Measurements from ENCODE around the gene DBNL. TPM values are rescaled to one million over a fixed set of nuclear protein-coding genes. Genes with fewer than 3 reads are reported as not detected.

DBNL gene
- total and polyA plus RNA-seq, 11 donors = 29.9 to 86.3 (median 42.9) TPM

DNA sequence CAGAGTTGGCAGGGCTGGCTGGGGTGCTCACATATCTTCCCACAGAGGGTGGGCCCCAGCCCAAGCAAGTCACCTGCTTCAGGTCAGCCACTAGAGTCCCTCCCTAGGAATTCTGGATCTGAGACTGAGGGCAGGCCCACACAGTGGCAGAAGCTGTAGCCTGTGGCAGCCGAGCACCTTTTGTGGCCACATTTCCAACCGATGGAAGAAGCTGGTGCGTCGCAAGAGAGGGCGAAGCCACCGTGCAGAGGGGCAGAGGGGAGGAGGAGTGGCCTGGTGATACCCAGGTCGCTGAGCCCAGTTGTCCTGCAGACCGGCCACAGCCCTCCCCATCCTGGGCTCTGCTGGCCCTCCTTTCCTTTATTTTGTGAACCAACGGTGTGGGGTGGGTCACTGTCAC lies 32.6 kb downstream of the DBNL start:
- Histone ChIP-seq H3K27me3 (no peaks in the 10 kb centered on the region), H3K36me3 (peaks cover 0 to 83% (median 70%) of the 10 kb centered on the region in 9 donors), H3K27ac (peak overlapping the region in 11 of 12 donors; percentile 32 to 96 (median 76)), H3K4me1 (peaks cover 13 to 84% (median 49%) of the 10 kb centered on the region in 12 donors), H3K4me3 (no peak overlapping the region), H3K9me3 (no peaks in the 10 kb centered on the region)
- TF ChIP-seq POLR2A (IDR thresholded peaks at IDR 0.05) = no peak
- TF ChIP-seq, protein P1, sequence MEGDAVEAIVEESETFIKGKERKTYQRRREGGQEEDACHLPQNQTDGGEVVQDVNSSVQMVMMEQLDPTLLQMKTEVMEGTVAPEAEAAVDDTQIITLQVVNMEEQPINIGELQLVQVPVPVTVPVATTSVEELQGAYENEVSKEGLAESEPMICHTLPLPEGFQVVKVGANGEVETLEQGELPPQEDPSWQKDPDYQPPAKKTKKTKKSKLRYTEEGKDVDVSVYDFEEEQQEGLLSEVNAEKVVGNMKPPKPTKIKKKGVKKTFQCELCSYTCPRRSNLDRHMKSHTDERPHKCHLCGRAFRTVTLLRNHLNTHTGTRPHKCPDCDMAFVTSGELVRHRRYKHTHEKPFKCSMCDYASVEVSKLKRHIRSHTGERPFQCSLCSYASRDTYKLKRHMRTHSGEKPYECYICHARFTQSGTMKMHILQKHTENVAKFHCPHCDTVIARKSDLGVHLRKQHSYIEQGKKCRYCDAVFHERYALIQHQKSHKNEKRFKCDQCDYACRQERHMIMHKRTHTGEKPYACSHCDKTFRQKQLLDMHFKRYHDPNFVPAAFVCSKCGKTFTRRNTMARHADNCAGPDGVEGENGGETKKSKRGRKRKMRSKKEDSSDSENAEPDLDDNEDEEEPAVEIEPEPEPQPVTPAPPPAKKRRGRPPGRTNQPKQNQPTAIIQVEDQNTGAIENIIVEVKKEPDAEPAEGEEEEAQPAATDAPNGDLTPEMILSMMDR (IDR thresholded peaks at IDR 0.05) = no peak
- WGBS, 4 donors = 84 to 90% (median 89%) methylated on average over 9 of the region's 9 CpGs
- ATAC-seq = no peak
- peak in 1 of 5 donors; percentile 17 for DNase-seq
- intact Hi-C loops (cut with DNase I) = loop anchor here in 2 of 10 donors (5.0 kb wide), 2 partner anchors 45 to 115 kb away; partner anchors contain the start of gene POLD2 (in 1 of the 2)

DNA sequence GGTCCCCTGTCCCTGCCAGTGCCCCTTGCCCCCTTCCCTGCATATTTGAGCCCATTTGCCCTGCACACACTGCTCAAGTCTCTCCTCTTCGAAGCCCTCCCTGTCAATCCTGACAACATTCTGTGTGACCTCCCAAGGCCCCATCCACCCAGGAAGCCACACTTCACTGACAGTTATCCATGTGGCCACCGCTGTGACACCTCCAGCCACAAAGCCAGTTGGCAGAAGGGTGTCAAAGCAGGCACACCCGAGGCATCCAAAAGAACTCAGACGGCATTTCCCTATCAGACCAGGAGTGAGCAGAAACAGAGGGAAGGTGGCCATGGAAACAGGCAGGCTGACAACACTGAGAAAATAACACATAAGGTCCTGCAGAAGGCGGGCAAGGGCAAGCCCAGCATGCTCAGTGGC lies 33.2 kb downstream of the DBNL start:
- no peaks in the 10 kb centered on the region for H3K9me3 ChIP-seq
- peak; percentile 42 to 54 (median 46) for ATAC-seq
- no peak overlapping the region for H3K4me3 ChIP-seq
- intact Hi-C loops (cut with DNase I) = loop anchor here in 3 of 10 donors (2.0 to 5.0 kb wide), 3 partner anchors 33 to 115 kb away; partner anchors contain the start of genes DBNL (in 1 of the 3) and POLD2 (in 1 of the 3)
- TF ChIP-seq POLR2A (IDR thresholded peaks at IDR 0.05) = no peak
- TF ChIP-seq, protein P1 (IDR thresholded peaks at IDR 0.05) = no peak
- WGBS, 4 donors = 44 to 59% (median 52%) methylated on average over 5 of the region's 5 CpGs
- H3K27me3 ChIP-seq = no peaks in the 10 kb centered on the region
- H3K27ac ChIP-seq = peak overlapping the region in 11 of 12 donors; percentile 61 to 96 (median 76)
- DNase-seq = peak in 4 of 5 donors; percentile 68 to 84 (median 76)
- H3K36me3 ChIP-seq = peaks cover 0 to 81% (median 69%) of the 10 kb centered on the region in 9 donors
- H3K4me1 ChIP-seq = peaks cover 9 to 78% (median 43%) of the 10 kb centered on the region in 12 donors

DNA sequence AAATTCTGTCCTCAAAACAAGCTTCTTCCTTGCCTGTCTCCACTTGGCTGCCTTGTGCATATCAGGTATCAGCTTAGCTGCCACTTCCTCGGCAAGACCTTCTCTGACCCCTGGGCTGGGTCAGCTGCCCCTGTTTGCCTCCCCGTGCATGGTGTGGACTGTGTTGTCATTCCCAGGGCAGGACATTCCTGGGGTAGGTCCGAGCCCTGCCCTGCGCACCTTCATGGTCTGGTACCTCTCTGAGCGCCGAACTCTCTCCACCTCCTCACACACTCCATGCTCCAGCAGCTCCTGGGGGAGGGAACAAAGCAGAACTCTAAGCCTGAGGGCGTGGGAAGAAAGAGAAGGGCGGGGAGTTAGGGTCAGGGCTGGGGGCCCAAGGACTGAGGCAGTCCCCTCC lies 34.0 kb downstream of the DBNL start:
- ATAC-seq (no peak), DNase-seq (peak in 1 of 5 donors; percentile 15)
- H3K9me3 ChIP-seq = no peaks in the 10 kb centered on the region
- peaks cover 3 to 73% (median 36%) of the 10 kb centered on the region in 12 donors for H3K4me1 ChIP-seq
- H3K27ac ChIP-seq = peak overlapping the region in 11 of 12 donors; percentile 61 to 96 (median 76)
- peaks cover 0 to 72% (median 61%) of the 10 kb centered on the region in 9 donors for H3K36me3 ChIP-seq
- H3K27me3 ChIP-seq = no peaks in the 10 kb centered on the region
- TF ChIP-seq, protein P1 (IDR thresholded peaks at IDR 0.05) = no peak
- no peak for TF ChIP-seq POLR2A (IDR thresholded peaks at IDR 0.05)
- intact Hi-C loops (cut with DNase I) = loop anchor here in 3 of 10 donors (2.0 to 5.0 kb wide), 3 partner anchors 34 to 114 kb away; partner anchors contain the start of genes DBNL (in 1 of the 3) and POLD2 (in 1 of the 3)
- 76 to 83% (median 79%) methylated on average over 8 of the region's 8 CpGs for WGBS, 4 donors
- H3K4me3 ChIP-seq = no peak overlapping the region

DNA sequence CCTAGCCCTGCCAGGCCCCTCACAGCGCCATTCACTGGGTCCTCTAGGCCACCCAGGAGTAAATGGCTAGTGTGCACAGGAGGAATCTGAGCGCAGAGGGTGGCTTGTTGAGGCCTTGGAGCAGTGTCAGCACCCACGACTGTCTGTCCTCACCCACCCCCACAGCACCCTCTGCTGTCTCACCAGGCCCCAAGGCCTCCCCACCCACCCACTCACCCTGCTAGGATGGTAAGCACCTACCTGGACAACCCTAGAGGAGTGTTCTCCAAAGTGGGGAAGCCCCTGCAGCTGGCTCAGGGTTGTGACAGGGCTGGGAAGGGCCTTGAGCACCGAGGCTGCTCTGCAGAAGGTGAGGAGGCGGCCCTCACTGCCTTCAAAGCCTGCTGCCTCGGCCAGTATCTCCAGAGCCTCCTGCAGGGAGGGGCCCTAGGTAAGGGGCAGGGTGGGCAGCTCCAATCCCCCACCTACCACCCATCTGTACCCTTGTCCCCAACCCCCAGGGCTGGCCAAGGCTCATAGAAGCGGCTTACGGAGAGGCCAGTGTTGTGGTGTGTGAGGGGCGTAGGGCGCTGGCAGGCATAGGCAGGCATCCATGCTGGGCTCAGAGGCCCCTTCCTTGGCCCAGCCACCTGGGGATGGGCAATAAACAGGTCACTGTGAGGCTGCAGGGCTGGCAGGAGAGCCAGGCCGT lies 35.0 kb downstream of the DBNL start:
- intact Hi-C loops (cut with DNase I) = loop anchor here in 5 of 10 donors (2.0 to 5.0 kb wide), 5 partner anchors 32 to 123 kb away; partner anchors contain the start of genes POLD2 (in 5 of the 5), DBNL (in 1 of the 5) and YKT6 (in 1 of the 5)

More for the DNA sequence above, 35.0 kb downstream of the DBNL start:
- WGBS, 4 donors = 81 to 86% (median 84%) methylated on average over 11 of the region's 11 CpGs
- ATAC-seq (no peak), DNase-seq (peak in 3 of 5 donors; percentile 18 to 31 (median 25))
- H3K36me3 ChIP-seq = peaks cover 0 to 64% (median 57%) of the 10 kb centered on the region in 9 donors
- TF ChIP-seq, protein P1 (IDR thresholded peaks at IDR 0.05) = no peak
- TF ChIP-seq POLR2A (IDR thresholded peaks at IDR 0.05) = no peak
- H3K27me3 ChIP-seq = no peaks in the 10 kb centered on the region
- no peaks in the 10 kb centered on the region for H3K9me3 ChIP-seq
- peaks cover 3 to 63% (median 31%) of the 10 kb centered on the region in 12 donors for H3K4me1 ChIP-seq
- H3K27ac ChIP-seq = peak overlapping the region in 6 of 12 donors; percentile 26 to 96 (median 76)
- no peak overlapping the region for H3K4me3 ChIP-seq
